AG09319 (cell line): ENCODE measurements around the gene RELB.

Experiments used
- DNase-seq: peaks from one replicate; pipeline ENCODE4 v3.0.0-alpha.2; 2010; ENCODE audit warnings: low read depth; ENCODE audit errors: extremely low read depth
- CTCF ChIP-seq: IDR thresholded peaks from 2 replicates; pipeline ENCODE4 v1.5.1; 2011; ENCODE audit warnings: low read depth, mild to moderate bottlenecking, inconsistent platforms, low read length, moderate library complexity

Gene RELB

GRCh38 chr19:44988273-44988672, 13.0 kb upstream of the RELB start:
- no peak for DNase-seq
- TF ChIP-seq CTCF, result no peak

- peak; percentile 14 for DNase-seq
- peak; percentile 64 for TF ChIP-seq CTCF
Measured at GRCh38 chr19:44988896-44989556, 12.2 kb upstream of the RELB start.

GRCh38 chr19:44990459-44990858, 10.8 kb upstream of the RELB start:
- no peak for TF ChIP-seq CTCF

GRCh38 chr19:44990966-44991365, 10.3 kb upstream of the RELB start:
- no peak for DNase-seq
- no peak for TF ChIP-seq CTCF

More at GRCh38 chr19:44990459-44990858, 10.8 kb upstream of the RELB start:
- DNase-seq, result no peak

- no peak for TF ChIP-seq CTCF
- no peak for DNase-seq
Measured at GRCh38 chr19:44992336-44993163, 8.7 kb upstream of the RELB start.

GRCh38 chr19:44993526-44993925, 7.7 kb upstream of the RELB start:
- no peak for DNase-seq
- no peak for TF ChIP-seq CTCF

- no peak for DNase-seq
- no peak for TF ChIP-seq CTCF
Measured at GRCh38 chr19:44993926-44994537, 7.2 kb upstream of the RELB start.
